GM19467 (cell line): Measurements from ENCODE around the gene ERC2.

Source experiments
- ATAC-seq: cut with Tn5 transposase; IDR thresholded peaks from one replicate; pipeline ENCODE4 v1.9.1; 2021; ENCODE audit warnings: mild to moderate bottlenecking, moderate library complexity; ENCODE audit not compliant: unreplicated experiment

The ERC2 gene

GRCh38 chr3:55488398-55489055 lies 979.7 kb downstream of the ERC2 start:
- ATAC-seq, result no peak

- ATAC-seq, result no peak
Measured at GRCh38 chr3:55487381-55488241, 980.7 kb downstream of the ERC2 start.

DNA sequence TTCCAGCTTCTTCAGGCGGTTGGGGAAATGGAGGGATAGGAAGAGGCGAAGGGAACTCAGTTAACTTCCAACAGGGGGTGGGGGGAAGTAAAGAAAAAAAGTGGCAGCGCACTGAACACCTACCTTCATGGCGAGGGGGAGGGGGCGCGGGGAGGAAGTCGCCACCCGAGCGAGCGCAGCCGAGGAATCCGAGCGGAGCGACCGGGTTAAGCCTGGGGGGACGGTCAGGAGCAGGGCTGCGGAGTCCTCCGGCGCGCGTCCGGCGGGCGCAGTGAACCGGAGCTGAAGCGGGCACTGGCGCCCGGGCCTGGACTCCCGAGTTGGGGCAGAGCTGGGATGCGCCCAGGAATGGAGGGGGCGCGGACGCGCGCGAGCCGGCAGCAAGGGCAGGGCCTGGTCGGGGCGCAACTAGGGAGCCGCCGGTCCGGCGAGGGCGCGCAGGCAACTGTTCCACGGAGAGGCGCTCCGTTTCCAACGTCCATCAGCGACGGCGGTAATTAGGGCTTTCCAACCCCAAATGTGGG lies 981.3 kb downstream of the ERC2 start, which contains the start of gene WNT5A:
TSS of gene WNT5A (minus strand) at position 450 of the 524 bp plus-strand sequence. CDS start at position 129, 321 bp downstream.
- ATAC-seq, result no peak

DNA sequence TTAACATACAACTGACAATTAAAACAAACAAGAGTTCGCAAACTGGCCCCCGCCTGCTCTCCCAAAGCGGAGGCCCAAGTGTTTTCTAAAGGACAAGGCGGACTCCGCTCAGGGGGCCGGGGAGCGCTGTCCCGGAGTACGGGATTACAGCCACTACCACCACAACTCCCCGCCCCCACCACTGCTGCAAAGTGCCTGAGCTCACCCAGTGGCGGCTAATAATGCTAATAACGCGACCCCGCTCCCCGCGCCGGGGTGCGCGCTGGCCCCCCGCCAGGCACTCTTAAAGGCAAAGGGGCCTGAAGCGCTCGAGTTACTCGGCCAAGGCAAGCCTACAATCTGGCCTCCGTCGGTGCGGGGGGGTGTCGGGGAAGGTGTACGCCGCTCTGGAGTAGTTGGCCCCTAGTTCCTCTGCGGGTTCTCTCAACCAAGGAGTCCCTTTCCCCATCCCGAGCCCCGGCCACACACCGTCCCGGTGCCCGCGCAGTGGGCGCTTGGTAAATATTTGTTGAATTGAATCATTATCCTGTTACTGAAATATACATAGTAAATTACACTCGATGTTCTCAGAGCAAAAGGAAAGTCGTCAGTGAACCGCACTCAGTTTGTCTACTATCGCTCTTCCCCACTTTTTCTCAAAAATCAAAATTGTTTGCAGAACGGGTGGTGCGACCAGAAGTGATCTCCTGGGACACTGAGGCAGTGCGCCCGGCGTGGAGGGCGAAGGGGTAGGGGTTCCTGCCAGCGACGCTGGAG lies 982.0 kb downstream of the ERC2 start:
- no peak for ATAC-seq

DNA sequence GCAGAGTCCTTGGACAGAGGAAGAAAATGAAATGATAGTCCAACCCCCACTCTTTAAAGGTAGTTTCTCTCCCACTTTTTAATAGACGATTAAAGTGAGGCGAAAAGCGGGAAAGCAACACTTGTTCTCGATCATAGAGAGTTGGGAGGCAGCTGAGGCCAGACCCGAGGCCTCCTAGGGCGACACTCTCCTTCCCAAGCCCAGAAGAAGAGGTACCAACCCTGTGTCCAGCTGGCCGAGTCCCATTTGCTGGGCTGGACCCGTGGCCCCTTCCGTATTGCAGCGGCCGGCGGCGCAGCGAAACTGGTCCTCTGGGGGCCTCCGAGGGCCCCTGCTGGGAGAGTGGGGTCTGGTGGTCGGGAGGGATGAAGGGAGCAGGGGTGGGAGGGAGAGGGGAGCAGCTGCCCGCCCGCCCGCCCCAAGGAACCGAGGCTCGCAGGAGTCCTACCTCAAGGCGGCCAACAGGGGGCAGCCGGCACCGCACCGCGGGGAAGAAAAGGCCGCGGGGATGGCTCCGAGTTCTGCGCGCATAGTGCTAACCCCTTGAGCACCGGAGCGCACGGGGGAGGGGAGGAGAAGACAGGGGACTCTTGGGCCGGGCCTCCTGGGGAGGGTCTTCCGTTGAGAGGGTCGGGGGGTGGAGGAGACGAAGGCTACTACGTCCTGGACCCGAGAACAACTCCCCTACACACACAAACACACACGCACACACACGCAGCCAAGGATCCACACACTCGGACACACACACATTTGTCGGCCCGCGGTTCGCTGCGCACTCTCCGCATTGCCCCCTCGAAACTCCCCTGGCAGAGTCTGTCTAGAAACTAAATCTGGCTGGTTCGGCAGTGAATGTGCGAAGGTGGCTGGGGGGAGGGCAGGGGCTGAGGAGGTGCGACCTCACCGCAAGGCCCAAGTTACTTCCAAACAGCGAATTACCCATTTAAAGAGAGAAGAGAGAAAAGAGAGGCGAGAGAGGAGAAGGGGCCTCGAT lies 983.2 kb downstream of the ERC2 start:
- ATAC-seq, result no peak

DNA sequence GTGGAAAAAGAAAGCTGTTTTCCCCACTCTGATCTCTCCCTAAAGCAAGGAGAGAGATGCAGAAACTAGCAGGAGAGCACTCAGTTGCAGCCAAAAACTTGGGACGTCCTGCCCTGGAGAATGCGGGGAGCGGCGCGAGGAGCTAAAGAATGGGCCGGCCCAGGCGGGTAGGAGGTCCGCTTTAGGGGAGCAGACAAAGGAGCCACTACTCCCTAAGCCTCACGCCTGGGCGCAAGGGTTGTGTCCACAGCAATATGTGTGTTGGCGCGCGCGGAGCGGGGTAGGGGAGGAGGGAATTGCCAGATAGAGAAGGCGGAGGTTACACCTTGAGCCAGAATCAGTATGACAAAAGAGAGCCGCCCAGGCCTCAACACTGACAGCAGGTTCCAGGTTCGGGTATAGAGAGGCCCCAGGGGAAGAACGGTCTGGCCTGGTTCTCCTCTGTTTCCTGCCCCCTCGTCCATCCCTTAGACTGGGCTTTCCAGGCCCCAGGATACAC lies 984.0 kb downstream of the ERC2 start:
- ATAC-seq, result no peak

DNA sequence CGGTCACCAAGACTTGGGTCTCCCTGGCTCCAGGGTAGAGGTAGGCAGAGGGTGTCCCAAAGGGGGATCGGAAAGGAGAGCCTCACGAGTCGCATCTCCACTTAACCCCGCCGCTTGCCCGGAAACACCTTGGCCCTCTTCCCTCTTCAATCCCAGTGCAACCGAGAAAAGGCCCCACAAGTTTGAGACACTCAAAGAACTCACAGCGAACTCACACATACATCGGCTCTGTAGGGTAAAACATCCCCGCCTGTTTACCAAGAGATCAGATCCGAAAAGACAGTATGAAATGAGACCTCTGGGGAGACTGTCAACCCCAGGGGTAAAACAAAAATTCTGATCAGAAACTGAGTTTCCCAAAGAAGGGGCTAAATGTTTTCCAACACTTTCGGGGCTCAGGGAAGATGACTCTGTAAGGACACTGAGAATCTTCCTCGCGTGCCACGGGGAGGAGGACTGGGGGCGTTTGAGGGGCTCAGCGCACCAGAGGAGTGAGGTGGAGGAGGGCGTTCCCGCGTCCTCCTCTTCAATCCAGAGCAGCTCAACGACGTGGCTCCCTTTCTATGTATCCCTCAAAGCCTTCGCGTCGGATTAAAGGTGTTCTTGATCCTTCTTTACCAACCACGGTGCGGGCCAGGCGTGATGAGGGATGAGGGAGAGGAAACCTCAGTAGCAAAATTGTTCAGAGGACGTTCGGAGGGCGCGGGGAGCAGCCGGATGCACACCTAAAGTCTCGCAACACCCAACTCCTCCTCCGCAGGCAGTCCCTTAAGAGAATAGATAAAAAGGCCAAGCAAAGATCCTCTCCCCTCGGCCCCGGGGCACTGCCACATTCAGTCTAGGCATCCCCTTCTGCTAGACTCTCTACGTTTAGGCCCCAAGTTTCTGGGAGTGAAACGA lies 984.8 kb downstream of the ERC2 start:
- ATAC-seq, result no peak

- no peak for ATAC-seq
Measured at GRCh38 chr3:55482496-55483195, 985.6 kb downstream of the ERC2 start.

DNA sequence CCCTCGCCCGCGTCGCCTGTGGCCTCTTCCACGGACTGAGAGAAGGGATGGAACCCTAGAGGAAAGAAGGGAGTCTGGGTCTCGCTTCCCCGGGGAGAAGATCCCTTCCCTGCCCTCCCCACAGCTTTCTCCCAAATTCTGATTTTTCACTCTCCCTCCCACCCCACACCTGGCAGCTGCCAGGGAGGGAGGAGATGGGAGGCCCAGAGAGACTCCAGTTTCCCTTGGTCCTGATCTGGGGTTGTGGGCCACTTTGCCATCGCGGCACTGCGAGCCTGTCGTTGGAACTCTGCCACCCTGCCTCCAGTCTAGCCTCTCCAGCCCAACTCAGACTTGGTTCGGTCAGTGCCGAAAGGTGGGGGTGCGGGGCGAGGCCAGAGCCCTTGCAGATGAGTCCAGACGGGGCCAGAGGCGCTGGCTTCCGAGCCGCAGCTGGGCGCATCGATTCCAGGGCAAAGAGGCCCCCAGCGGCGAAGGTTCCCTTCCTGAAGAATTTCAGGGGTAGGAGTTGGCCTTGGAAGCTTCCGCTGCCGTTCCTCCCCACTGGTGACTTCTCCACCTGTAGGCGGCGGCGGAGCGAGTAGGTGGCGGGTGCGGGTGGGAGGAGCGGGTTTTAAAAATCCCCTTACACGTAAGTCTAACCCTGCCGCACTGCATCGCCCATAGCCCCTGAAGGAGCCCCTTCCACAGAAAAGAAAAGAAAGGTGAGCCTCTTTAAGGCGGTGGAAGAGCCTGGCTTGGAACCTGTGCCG lies 986.3 kb downstream of the ERC2 start:
- ATAC-seq, result no peak

DNA sequence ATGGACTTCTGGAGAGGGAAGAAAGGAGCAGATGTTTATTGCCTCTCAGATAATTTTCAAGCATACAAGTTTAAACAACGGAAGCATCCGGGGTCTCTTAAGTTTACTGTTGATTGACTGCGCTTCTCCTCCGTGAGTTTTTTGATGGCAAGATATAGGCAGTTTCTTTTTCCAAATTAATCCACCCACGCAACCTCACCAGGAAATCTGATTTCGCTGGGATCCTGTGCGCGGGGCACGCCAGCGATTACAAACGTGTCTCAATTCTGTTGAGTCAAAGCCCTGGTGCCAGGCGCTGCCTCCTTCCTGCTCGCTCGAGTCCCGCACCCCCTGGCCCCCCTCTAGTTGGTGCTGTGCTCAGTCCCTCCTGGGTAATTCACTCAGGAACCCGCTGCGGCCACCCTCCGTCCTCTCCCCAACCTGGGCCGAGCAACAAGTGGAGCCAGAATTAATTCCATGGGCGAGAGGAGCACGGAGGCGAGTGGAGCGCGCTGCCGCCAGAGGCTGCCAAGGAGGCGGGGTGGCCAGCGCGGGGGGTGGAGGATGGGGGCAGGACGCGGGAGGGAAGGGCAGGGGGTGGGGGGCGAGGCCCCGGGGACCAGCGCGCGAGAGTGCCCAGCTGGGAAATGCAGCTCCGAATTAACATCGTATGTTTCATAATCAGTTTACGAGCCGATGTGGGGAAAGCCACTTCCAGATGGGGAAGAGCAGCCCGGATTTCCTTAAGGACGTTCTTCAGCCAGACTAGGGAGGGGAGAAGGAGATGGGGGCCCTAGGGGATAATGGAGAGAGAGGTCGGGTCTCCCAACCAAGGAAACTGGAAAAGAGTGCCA lies 987.1 kb downstream of the ERC2 start:
- no peak for ATAC-seq

- ATAC-seq, result no peak
Measured at GRCh38 chr3:55477306-55478303, 990.7 kb downstream of the ERC2 start.

DNA sequence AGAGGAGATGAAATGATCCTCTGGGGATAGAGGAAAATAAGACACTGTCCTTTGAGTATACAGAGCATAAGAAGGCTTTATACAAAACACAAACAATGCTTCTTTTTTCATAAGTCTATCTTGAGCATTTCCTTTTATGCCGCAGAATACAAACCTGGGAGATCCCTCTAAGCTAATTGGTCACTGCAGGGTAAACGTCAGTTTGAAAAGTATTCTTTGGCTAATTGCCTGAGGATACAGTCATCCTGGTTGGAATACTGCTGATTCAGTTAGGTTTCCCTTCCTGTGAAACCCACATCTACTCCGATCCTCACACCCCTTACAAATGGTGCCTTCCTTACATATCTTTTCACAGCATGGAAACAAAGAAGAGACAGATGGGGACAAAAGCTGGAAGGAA lies 991.8 kb downstream of the ERC2 start:
- ATAC-seq, result no peak

DNA sequence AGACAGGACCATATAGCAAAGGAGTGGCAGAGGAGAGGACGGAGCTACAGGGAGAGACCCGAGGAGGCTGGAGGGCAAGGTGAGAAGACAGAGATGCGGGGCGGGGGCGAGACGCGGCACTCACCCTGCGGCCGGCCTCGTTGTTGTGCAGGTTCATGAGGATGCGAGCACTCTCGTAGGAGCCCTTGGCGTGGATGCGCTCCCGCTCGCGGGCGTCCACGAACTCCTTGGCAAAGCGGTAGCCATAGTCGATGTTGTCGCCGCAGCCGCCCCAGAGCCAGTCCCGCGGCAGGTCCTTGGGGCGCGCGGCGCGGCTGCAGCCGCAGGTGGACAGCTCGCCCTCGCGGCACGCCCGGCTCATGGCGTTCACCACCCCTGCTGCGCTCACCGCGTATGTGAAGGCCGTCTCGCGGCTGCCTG lies 994.0 kb downstream of the ERC2 start:
- ATAC-seq, result no peak

DNA sequence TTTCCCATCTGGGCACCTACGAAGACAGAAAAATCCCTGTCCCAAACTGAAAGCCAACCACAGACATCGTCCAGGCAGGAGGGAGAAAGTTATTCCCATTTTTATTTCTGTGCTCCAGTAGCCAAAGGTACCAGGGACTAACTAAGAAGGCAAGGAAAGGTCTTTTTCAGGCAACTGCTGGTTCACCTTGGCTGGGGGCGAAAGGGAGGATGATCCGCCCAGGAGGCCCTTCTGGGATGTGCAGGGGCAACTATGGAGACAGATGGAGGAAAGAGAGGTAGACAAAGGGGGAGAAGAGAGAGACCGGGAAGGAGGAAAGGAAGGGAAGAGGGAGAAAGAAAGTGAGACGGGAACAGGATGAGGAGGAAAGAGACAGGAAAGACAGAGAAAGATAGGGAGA lies 994.5 kb downstream of the ERC2 start:
- ATAC-seq, result no peak

GRCh38 chr3:55471522-55472280 lies 996.6 kb downstream of the ERC2 start:
- no peak for ATAC-seq
